GM08714 (cell line): Measurements from ENCODE around the gene PDE4D.

Source experiments
- H3K4me3 ChIP-seq: fragments of 200-500 bp; sonication (Bioruptor generic); 2 replicates; pipeline ENCODE4 v1.5.1; 2014; ENCODE audit warnings: mild to moderate bottlenecking, low read length, inconsistent platforms
- ZNF274 ChIP-seq: IDR thresholded peaks from 2 replicates; pipeline ENCODE4 v1.6.1; 2012; ENCODE audit warnings: mild to moderate bottlenecking, low read depth, low read length

The PDE4D gene

DNA sequence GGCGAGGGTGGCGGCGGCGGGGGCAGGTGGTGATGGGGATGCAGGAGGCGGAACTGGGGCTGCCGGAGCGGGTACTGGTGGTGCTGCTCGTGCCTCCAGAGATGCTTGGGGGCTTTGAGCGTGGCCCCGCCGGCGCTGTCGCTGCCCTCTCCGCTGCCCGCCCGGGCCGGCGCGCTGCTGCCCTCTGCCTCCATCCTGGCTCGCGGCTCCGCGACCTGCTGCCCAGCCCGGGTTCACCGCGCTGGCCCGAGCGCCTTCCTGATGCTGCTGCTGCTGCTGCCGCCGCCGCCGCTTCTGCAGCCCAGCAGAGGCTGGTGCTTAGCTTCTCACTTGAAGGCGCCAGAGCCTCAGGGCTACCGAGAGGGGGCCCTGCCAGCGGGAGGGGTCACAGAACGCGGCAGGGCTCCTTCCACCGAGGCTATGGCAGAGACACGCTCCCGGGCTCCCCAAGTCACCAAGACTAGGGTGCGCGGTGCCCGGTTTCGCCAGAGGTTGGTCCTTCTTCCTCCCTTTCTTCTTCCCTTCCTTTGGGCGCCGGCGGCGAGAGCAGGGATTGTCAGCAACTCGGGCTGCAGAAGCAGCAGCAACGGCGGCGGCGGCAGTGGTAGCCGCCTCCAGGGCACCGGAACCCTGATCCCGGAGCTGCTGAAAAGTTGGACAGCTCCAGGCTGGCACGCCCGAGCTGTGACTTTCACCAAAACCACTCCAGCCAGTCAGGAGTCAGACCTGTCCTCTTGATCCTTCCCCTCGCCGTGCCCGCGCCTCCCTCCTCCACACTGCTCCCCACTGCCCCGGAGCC, at the start of gene PDE4D:
PDE4D (minus strand) TSS at position 298 of the 799 bp plus-strand sequence.
- no peak for TF ChIP-seq ZNF274
- no peak within 1 kb of the TSS for H3K4me3 ChIP-seq

DNA sequence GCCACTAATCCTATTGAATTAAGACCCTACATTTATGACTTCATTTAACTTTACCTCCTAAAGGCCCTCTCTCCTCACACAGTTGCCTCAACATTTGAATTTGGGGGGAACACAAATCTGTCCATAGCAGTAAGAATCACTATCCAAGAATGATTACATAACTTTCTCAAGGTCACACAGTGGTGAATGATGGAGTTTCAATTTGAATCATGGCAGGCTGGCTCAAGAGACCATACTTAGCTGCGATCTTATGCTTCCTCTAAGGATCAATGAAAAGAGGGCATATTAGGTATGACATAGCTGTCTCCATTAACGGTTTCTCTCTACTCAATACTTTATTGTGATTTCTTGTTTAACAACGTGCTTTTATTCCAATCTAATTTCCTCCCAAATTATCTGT, 44.1 kb upstream of the PDE4D start:
- H3K4me3 ChIP-seq: no peak overlapping the region
- no peak for TF ChIP-seq ZNF274

DNA sequence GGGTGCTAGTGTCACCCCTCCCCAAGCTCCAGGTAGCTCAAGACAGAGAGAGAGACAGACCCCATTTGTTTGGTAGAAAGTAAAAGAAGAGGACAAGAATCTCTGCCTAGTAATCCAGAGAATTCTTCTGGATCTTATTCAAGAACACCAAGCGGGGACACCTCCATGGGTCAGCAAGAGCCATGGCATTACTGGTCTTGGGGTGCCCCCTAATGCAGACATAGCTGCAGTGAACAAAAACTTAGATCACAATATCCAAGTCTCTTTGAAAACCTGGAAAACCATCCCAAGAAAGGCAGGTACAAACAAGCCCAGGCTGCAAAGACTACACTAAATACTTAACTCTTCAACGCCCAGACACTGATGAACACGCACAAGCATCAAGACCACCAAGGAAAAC, 29.9 kb upstream of the PDE4D start:
- no peak for TF ChIP-seq ZNF274
- H3K4me3 ChIP-seq: no peak overlapping the region

DNA sequence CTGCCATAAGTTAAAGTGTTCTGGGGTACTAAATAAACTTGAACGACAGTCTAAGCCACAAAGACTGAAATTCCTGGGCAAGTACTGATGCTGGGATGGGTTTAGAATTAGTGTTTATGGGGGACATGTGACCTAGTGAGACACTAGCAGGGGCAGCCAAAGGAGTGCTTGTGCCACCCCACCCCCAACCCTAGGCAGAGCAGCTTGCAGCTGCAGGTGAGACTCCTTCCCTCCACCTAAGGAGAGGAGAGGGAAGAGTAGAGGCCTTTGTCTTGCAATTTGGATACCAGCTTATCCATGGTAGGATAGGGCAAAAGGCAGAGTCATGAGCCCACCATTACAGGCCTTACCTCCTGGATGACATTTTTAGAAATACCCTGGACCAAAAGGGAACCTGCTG, 28.7 kb upstream of the PDE4D start:
- no peak overlapping the region for H3K4me3 ChIP-seq
- no peak for TF ChIP-seq ZNF274

DNA sequence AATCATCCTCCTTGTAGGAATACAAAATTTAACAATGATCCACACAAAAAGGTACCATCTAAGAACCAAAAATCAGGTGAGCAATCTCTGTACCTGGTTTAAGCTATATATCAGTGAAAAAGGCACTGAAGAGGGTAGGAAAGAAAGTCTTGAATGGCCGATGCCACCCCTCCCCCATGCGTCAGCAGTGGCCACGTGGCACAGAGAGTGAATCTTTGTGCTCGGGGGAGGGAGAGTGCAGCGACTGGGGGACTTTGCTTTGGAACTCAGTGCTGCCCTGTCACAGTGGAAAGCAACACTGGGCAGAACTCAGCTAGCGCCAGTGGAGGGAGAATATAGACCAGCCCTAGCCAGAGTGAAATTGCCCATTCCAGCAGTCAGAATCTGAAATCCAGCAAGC, 28.3 kb upstream of the PDE4D start:
- TF ChIP-seq ZNF274: no peak

DNA sequence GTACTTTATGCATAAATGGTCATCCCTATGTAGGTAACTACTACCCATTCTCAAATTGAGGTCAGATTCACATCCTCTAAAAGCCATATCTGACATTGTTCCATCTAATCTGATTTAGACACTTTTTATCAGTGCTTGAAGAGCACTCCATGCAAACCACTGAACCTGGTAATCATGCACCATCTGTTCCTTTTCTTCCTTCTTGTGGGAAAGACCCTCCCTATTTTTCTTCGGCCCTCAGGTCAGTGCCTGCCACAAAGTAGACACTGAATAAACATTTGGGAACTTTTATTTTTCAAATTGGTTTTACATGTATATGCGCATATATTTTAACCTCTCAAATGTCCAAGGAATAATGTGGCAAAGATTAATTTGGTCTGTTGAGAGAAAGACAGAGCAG, 26.0 kb upstream of the PDE4D start:
- no peak overlapping the region for H3K4me3 ChIP-seq
- no peak for TF ChIP-seq ZNF274

More for the DNA sequence above, 28.3 kb upstream of the PDE4D start:
- no peak overlapping the region for H3K4me3 ChIP-seq

DNA sequence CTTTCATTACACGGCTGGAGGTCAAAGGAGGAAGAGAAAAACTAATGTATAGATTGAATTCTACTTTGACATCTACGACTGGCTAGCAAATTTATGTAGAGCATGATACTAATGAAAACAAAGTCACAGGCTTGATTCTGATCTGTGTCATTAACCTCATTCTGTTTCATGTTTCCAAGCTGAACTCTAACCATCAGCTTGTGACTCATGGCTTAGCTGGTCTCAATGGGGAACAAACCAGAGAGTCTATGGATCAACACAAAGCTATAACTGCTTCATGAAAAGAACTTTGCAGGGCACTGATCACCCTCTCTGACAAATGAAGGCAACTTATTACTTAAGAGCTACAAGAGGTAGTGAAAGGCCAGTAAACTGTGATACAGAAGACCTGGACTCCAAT, 23.6 kb upstream of the PDE4D start:
- H3K4me3 ChIP-seq: no peak overlapping the region
- no peak for TF ChIP-seq ZNF274

DNA sequence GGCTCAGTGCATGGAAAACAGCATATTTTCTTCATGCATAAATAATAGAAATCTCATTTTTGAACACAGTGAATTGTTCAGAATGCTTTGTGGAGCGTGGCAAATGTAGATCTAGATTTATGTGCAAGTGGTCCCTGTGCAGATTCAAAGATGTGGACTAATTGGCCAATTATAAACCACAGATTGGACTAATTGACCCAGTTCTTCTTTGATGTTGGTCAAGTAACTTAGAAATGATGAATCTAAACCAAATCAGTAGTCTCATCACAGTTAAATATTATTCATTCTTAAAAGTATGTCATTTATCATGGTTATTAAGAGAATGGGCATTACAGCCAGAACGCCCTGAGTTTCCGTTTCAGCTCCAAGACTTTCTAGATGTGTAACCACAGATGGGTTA, 11.7 kb upstream of the PDE4D start:
- TF ChIP-seq ZNF274: no peak

DNA sequence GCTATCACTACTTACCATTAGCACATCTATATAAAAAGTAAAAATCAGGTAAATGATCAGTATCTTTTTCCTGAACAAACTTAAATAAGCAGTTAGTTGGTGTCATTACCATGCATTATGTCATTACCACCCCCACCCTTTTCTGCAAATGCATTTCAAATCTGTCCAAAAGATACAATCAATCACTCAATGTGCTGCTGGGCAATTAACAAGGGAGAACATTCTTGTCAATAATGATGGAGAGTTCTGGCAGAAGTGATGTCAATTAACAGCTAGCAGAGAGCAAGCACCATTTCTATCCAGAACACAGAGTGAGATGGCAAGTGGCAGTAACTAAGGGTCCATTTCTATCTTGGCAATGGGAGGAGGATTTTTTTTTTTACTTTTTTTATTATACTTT, 3.5 kb upstream of the PDE4D start:
- no peak overlapping the region for H3K4me3 ChIP-seq
- no peak for TF ChIP-seq ZNF274

More for the DNA sequence above, 11.7 kb upstream of the PDE4D start:
- no peak overlapping the region for H3K4me3 ChIP-seq

DNA sequence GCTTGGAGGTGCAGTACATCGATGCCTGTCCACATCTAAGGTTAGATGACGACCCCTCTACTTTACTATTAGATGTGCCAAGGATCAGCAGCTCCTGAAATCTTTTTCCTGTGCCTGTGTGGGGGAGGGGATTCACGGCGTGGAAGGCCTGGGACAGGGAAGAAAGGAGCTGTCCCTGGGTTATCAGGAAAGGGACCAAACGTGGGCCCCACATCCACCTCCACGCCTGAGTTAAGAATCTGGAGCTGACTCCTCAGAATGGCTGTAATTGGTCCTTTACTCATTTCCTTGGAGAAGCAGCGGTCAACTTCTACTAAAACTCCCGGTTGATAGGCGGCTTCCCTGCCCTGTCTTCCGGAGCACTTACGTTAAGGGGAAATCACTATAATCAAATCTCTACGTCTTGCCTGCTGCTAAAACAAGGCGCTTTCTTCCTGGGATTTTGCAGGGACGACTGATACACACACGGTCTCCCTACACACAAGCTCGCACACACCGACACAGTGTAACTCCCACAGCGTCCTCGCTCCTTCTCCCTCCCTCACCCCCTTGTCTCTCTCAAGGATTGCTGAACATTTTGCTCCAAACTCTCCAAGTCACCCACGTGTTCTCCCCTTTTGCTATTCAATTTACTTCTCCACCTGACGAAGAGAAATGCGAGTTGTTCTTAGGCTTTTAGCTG, 1.4 kb downstream of the PDE4D start:
- no peak overlapping the region for H3K4me3 ChIP-seq

DNA sequence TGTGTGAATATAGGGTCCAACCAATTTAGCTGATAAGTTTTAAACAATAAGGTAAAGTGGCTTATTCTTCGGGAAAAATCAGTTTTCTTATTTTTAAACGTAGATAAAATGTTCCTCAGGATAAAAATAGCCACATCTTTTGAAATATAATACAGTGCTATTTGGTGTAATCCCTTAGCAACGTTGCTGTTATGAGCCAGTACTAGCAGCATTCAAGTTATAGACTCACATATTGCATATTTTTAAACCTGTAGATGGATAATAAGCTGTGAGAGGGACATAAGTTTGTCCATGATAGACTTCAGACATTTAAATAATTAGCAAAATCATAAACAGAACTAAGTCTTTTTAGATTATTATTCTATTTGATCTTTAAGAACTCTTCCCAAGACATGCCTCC, 6.3 kb downstream of the PDE4D start:
- no peak overlapping the region for H3K4me3 ChIP-seq
- TF ChIP-seq ZNF274: no peak

More for the DNA sequence above, 1.4 kb downstream of the PDE4D start:
- TF ChIP-seq ZNF274: no peak

DNA sequence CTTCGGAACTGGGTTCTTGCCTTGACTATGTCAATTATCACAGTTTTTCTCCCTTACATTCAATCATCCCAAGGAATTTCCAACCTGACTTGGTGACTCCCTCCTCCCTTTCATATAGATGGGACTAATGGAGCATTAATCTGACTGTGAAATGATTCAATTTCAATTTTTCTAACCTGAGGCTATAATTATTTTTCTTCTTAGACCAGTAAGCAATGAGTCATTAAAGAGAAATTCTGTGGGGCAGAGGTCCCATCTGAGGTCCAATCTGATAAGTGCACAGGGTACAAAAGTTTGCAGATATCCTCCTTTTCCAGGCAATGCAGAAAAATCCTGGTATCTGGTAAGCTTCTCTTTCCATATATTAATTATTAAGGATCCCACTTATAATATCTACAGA, 18.9 kb downstream of the PDE4D start:
- TF ChIP-seq ZNF274: no peak
- H3K4me3 ChIP-seq: no peak overlapping the region

DNA sequence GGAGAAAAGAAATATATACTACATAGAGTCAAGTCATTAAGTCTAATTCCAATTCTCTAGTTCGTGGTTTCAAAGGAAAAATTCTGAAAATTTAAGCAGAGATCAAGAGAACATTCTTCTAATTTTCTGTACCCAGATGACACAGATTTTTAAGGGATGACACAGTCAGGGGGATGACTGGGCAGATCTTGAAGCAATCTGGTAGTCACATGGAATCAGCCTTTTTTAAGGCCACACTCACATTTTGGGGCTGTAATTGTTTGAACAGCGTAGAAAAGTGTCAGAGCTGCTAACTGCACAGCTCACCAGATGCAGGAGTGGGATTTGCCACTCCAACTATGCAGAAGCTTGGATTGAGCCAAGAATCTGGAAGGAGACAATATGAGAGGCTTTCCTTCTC, 20.4 kb downstream of the PDE4D start:
- H3K4me3 ChIP-seq: no peak overlapping the region
- TF ChIP-seq ZNF274: no peak

DNA sequence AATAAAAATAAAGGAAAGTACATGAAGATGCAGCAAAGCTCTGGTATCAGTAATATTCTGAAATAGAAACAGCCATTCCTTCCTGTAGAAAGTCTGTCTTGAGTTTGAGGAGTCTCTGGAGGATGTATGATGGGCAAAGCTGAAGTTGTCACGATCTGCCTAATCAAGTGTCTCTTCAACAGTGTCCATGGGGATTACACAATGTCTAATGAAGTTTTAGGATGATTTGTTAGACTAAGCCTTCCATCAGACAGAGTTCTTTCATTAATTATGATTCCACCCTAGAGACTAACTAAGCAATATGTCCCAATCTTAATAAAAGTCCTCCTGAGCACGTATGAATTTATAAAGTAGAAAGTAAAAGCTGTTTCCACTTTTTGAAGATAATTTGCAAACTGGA, 26.9 kb downstream of the PDE4D start:
- TF ChIP-seq ZNF274: no peak

DNA sequence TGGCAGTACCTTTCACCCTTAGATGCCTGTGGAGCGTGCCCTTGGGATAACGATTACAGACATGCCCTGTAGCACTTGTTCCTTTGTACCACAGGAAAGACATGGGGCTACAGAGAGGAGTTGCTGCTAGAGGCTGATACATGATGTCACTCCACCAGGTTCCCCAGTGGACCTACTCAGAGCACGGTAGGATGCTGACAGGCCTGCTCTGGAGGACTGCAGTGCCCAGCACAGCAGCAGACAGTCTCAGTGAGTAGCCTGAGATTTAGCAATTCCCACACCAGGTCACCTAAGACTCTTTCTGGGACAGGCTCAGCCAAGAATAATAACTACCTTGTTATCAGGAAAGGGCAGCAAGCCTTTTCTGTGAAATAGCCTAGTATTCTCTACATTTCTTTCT, 28.8 kb downstream of the PDE4D start:
- no peak for TF ChIP-seq ZNF274
- no peak overlapping the region for H3K4me3 ChIP-seq

More for the DNA sequence above, 26.9 kb downstream of the PDE4D start:
- no peak overlapping the region for H3K4me3 ChIP-seq

DNA sequence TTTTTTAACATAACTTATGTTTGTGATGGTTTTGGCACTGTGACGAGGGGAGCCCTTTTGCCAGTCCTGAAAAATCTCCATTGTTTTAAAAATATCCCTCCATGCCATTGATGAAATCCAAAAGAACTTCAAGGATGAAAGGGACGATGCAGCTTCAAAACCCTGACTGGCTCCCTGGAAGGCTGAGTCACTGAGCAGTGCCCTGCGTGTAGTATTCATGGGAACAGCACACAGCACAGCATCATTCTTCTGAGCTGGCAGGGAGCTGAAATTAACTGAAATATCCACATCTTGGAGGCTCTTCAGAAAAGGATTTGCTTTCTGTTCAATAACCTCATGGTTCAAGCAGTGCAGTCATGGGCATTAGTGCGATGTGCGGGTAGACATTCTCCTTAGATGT, 29.7 kb downstream of the PDE4D start:
- TF ChIP-seq ZNF274: no peak
- H3K4me3 ChIP-seq: no peak overlapping the region
